Keratinocyte (primary cell): ENCODE results near the gene GRM2.

Source experiments
- CTCF ChIP-seq, 3 experiments: IDR thresholded peaks in 1 of 3; conservative IDR thresholded peaks in 1 of 3; optimal IDR thresholded peaks in 1 of 3; 2 replicates in 2 of 3; 3 replicates in 1 of 3; pipeline versions ENCODE3 to v1.5.1; 2011; ENCODE audit warnings: low read length in 3 of 3, mild to moderate bottlenecking in 3 of 3, moderate library complexity in 2 of 3, control low read depth in 1 of 3, inconsistent platforms in 1 of 3; ENCODE audit not compliant: insufficient read depth in 2 of 3; ENCODE audit errors: extremely low read depth in 1 of 3
- EZH2 ChIP-seq: IDR thresholded peaks from one replicate; pipeline ENCODE4 v1.6.1; 2012; ENCODE audit warnings: inconsistent platforms, mild to moderate bottlenecking, low read length, moderate library complexity

- TF ChIP-seq CTCF (optimal IDR thresholded peaks at IDR 0.05 in 1 of 3, IDR thresholded peaks at IDR 0.05 in 1 of 3, conservative IDR thresholded peaks at IDR 0.05 in 1 of 3; ENCODE audit: extremely low read depth in 1 of 3, insufficient read depth in 2 of 3, low read length in 3 of 3) (no peak), EZH2 (no peak)
Measured at GRCh38 chr3:51717446-51717845, 10.6 kb downstream of the GRM2 start.
